ENCODE data around the gene SH2B3. TPM values are rescaled to one million over a fixed set of nuclear protein-coding genes. Genes with fewer than 3 reads are reported as not detected.

SH2B3 gene
- total and polyA plus RNA-seq, 2 donors (not counting 1 experiment from before 2014, with no cell fraction given): 21.9 to 69.4 TPM

GRCh38 chr12:111411185-111411764 is 5.6 kb downstream of the SH2B3 start:
- Histone ChIP-seq H3K79me2 (ENCODE audit: control insufficient read depth, insufficient read depth, low read length) (peaks cover 98% of the 10 kb centered on the region), H3K27ac (ENCODE audit: low read length in 2 of 2) (peak overlapping the region; percentile 67 to 97), H2AFZ (ENCODE audit: insufficient read depth, low read depth, low read length, poor library complexity, severe bottlenecking) (no peak overlapping the region), H3K4me2 (replicated peaks; ENCODE audit: low read depth, low read length, poor library complexity, severe bottlenecking) (peak overlapping the region; percentile 95), H3K9me3 (ENCODE audit: control extremely low read depth in 1 of 3, control insufficient read depth in 2 of 3, insufficient read depth in 1 of 3, low read length in 2 of 3) (no peaks in the 10 kb centered on the region), H3K9ac (ENCODE audit: low read length) (no peak overlapping the region), H3K4me1 (ENCODE audit: control insufficient read depth in 2 of 2, insufficient read depth in 2 of 2, low read length in 2 of 2) (peaks cover 68 to 77% of the 10 kb centered on the region in 2 donors), H4K20me1 (ENCODE audit: control insufficient read depth, insufficient read depth, low read length, poor library complexity, severe bottlenecking) (peaks cover 86% of the 10 kb centered on the region), H3K36me3 (replicated peaks in 1 of 2; ENCODE audit: control extremely low read depth in 1 of 2, control insufficient read depth in 1 of 2, extremely low read depth in 1 of 2, insufficient read depth in 2 of 2, low read length in 1 of 2) (peaks cover 1 to 11% of the 10 kb centered on the region in 2 experiments), H3K4me3 (ENCODE audit: control extremely low read depth in 1 of 5, extremely low read depth in 1 of 5, insufficient read depth in 1 of 5, low read depth in 2 of 5, low read length in 4 of 5) (no peak overlapping the region), H3K27me3 (replicated peaks in 1 of 4; ENCODE audit: control extremely low read depth in 1 of 4, control insufficient read depth in 3 of 4, insufficient read depth in 4 of 4, low read length in 3 of 4) (no peaks in the 10 kb centered on the region)
- ChIA-PET CTCF (interaction anchor here (1.0 to 22.7 kb wide), 4 partner anchors 8 to 119 kb away, joined by 3 to 1472 read pairs (median 20); no protein-coding TSS in a partner anchor), POLR2A (interaction anchor here (0.6 to 6.9 kb wide), 3 partner anchors 24 to 602 kb away, joined by 3 to 36 read pairs (median 4); partner anchors contain the start of genes ERP29 and TMEM116)
- Mint-ChIP-seq H3K27ac (peak overlapping the region; percentile 77), H3K4me3 (peak overlapping the region; percentile 89), H3K9me3 (ENCODE audit: insufficient read depth) (no peaks in the 10 kb centered on the region), H3K4me1 (peaks cover 80% of the 10 kb centered on the region), H3K27me3 (no peaks in the 10 kb centered on the region)
- TF ChIP-seq EZH2 (IDR thresholded peaks at IDR 0.05; ENCODE audit: borderline replicate concordance, insufficient read depth, low read depth, low read length, poor library complexity, severe bottlenecking): no peak
- no peak for TF ChIP-seq CTCF (IDR thresholded peaks at IDR 0.05)
- WGBS (ENCODE audit: insufficient coverage): 88% methylated on average over 6 of the region's 8 CpGs
- DNase-seq (no peak), ATAC-seq (ENCODE audit: low read depth) (no peak)
- intact Hi-C loops (cut with micrococcal nuclease): no loop called here
